ENCODE data around the gene PHLPP2.

- TF ChIP-seq CTCF (IDR thresholded peaks at IDR 0.05; ENCODE audit: poor library complexity), result no peak
- TF ChIP-seq EZH2phosphoT487 (IDR thresholded peaks at IDR 0.05; ENCODE audit: low read depth, severe bottlenecking, unreplicated experiment), result no peak
- TF ChIP-seq EZH2 (IDR thresholded peaks at IDR 0.05; ENCODE audit: borderline replicate concordance), result no peak
Observed at GRCh38 chr16:71670537-71670936, 54.0 kb downstream of the PHLPP2 start.

All from hepatocyte (in vitro differentiated cells).